Thyroid gland (tissue), 4 donors: ENCODE measurements around the gene HAVCR1. TPM values are rescaled to one million over a fixed set of nuclear protein-coding genes. Genes with fewer than 3 reads are reported as not detected.
"Not testable (repeated sequence)": the region's sequence is repeated elsewhere in the genome, so short reads cannot be mapped to it uniquely, and the experiment has no call there.

Experiments used
- DNase-seq, 2 donors: peaks; one replicate each; pipeline ENCODE4 v3.0.0-alpha.2; 2019
- H3K27ac ChIP-seq, 3 donors: fragments of 200-600 bp; sonication (generic); 1 replicate in 2 of 3; 2 replicates in 1 of 3; pipeline ENCODE4 v1.5.1; 2016 to 2019; ENCODE audit warnings: mild to moderate bottlenecking in 1 of 3, moderate library complexity in 1 of 3
- H3K27me3 ChIP-seq: fragments of 200-600 bp; sonication (generic); one replicate; pipeline ENCODE4 v1.5.1; 2019
- H3K36me3 ChIP-seq, 2 donors: fragments of 200-600 bp; sonication (generic); one replicate each; pipeline ENCODE4 v1.5.1; 2016 to 2019
- H3K4me1 ChIP-seq, 2 donors: fragments of 200-600 bp; sonication (generic); one replicate each; pipeline ENCODE4 v1.5.1; 2017 to 2019
- H3K4me3 ChIP-seq, 3 donors: fragments of 200-600 bp; sonication (generic); replicated peaks in 1 of 3; 1 replicate in 2 of 3; 2 replicates in 1 of 3; pipeline ENCODE4 v1.5.1; 2016; ENCODE audit warnings: mild to moderate bottlenecking in 1 of 3
- H3K9me3 ChIP-seq: fragments of 200-600 bp; sonication (generic); one replicate; pipeline ENCODE4 v1.5.1; 2017
- POLR2A ChIP-seq, 2 donors: fragments of 450-650 bp; IDR thresholded peaks; one replicate each; pipeline ENCODE4 v1.6.1; 2017; ENCODE audit warnings: antibody characterized with exemption in 2 of 2, mild to moderate bottlenecking in 2 of 2, moderate library complexity in 1 of 2
- WGBS, 2 donors: methylation state at CpG; one replicate each; pipeline ENCODE4 v1.1.5; 2017; 5-methylcytosine and 5-hydroxymethylcytosine counted together
- intact Hi-C: fragments of 100-400 bp; cut with DNase I; formaldehyde crosslinking; loops from one replicate; pipeline ENCODE4 v1.15.1; 2023
- total RNA-seq, 4 donors: library from RNA; depleted of rRNA; stranded (reverse); fragments of >200 nt; gene quantifications; one replicate each; pipeline ENCODE4 v1.2.3, GENCODE V29; 2016
- TF ChIP-seq, protein P1 (sequence below), 6 experiments: fragments of 200-600 bp in 3 of 6; fragments of 450-650 bp in 3 of 6; sonication (generic) in 3 of 6; IDR thresholded peaks; one replicate each; pipeline ENCODE4 v1.5.1; 2016 to 2019; ENCODE audit warnings: antibody characterized with exemption in 6 of 6, mild to moderate bottlenecking in 2 of 6, inconsistent platforms in 1 of 6, moderate library complexity in 1 of 6

HAVCR1 gene
- total RNA-seq, 4 donors from 2014 or later: 0.40 TPM; not detected in 3

DNA sequence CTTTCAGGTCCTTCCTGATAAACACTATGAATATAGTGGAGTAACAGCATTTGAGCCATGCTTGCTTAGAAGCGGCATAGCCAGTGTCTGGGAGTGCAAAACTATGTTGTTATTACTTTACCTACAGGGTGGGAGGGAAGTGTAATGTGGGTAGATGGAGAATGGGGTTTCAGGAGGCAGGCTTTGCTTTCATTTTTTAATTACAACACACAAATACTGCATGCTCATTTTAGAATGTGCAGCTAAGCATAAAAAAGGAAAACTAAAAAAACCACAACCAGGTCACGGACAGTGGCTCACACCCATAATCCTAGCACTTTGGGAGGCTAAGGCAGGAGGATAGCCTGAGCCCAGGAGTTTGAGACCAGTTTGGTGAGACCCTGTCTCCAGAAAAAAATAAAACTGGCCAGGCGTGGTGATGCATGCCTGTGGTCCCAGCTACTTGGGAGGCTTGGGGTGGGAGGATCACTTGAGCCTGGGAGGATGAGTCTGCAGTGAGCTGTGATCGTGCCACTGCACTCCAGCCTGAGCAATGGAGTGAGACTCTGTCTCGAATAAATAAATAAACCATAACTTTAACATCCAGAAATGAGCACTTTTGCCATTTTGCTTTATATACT is 20.2 kb downstream of the HAVCR1 start:
- 84 to 87% methylated on average over 5 of the region's 5 CpGs for WGBS, 2 donors
- Histone ChIP-seq H3K27ac (no peak overlapping the region), H3K9me3 (no peaks in the 10 kb centered on the region), H3K4me1 (no peaks in the 10 kb centered on the region), H3K36me3 (no peaks in the 10 kb centered on the region), H3K4me3 (no peak overlapping the region), H3K27me3 (no peaks in the 10 kb centered on the region)
- no peak for DNase-seq
- TF ChIP-seq POLR2A (IDR thresholded peaks at IDR 0.05): no peak
- TF ChIP-seq, protein P1, sequence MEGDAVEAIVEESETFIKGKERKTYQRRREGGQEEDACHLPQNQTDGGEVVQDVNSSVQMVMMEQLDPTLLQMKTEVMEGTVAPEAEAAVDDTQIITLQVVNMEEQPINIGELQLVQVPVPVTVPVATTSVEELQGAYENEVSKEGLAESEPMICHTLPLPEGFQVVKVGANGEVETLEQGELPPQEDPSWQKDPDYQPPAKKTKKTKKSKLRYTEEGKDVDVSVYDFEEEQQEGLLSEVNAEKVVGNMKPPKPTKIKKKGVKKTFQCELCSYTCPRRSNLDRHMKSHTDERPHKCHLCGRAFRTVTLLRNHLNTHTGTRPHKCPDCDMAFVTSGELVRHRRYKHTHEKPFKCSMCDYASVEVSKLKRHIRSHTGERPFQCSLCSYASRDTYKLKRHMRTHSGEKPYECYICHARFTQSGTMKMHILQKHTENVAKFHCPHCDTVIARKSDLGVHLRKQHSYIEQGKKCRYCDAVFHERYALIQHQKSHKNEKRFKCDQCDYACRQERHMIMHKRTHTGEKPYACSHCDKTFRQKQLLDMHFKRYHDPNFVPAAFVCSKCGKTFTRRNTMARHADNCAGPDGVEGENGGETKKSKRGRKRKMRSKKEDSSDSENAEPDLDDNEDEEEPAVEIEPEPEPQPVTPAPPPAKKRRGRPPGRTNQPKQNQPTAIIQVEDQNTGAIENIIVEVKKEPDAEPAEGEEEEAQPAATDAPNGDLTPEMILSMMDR (IDR thresholded peaks at IDR 0.05): no peak
- intact Hi-C loops: no loop called here

- H3K4me3 ChIP-seq, H3K36me3 ChIP-seq, H3K27me3 ChIP-seq, H3K4me1 ChIP-seq, H3K9me3 ChIP-seq, DNase-seq, intact Hi-C loops, H3K27ac ChIP-seq: not testable (repeated sequence)
- 63 to 66% methylated on average over 17 of the region's 17 CpGs for WGBS, 2 donors
Observed at GRCh38 chr5:157034106-157035072, 24.5 kb downstream of the HAVCR1 start.

DNA sequence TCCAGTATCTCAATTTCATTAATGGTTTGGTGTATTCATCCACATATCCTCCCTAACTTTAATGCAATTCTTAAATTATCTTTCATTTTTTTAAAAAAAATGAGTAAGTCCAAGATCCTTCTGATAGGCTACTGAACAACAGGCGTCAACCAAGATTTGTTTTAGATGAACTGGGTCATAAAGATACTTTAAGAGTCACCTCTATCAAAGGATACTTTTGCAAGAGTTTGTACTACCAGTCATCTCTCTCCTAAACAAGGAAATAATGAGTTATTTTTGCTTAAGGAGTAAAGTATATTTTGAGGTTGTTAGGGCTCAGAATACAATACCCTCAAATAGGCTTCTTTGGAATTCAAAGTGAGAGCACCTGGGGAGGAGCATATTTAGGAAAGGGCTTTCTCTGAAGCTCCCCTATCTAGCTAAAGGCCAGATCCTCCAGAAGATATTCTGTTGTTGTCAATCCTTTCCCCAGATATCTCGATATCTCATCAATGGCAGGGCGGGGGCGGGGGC is 25.8 kb downstream of the HAVCR1 start:
- intact Hi-C loops: no loop called here
- no peak for DNase-seq
- H3K4me1 ChIP-seq: no peaks in the 10 kb centered on the region
- no peak for TF ChIP-seq POLR2A (IDR thresholded peaks at IDR 0.05)
- TF ChIP-seq, protein P1 (IDR thresholded peaks at IDR 0.05): no peak
- no peaks in the 10 kb centered on the region for H3K9me3 ChIP-seq
- H3K27ac ChIP-seq: no peak overlapping the region
- H3K4me3 ChIP-seq: no peak overlapping the region
- WGBS, 2 donors: 85 to 88% methylated on average over 4 of the region's 4 CpGs
- no peaks in the 10 kb centered on the region for H3K27me3 ChIP-seq
- H3K36me3 ChIP-seq: no peaks in the 10 kb centered on the region

GRCh38 chr5:157030692-157031091 is 28.2 kb downstream of the HAVCR1 start:
- no peaks in the 10 kb centered on the region for H3K27me3 ChIP-seq
- H3K36me3 ChIP-seq: no peaks in the 10 kb centered on the region
- TF ChIP-seq, protein P1 (IDR thresholded peaks at IDR 0.05): no peak
- TF ChIP-seq POLR2A (IDR thresholded peaks at IDR 0.05): no peak
- H3K4me3 ChIP-seq: no peak overlapping the region
- WGBS, 2 donors: 84 to 87% methylated on average over 3 of the region's 3 CpGs
- H3K27ac ChIP-seq: no peak overlapping the region
- no peaks in the 10 kb centered on the region for H3K4me1 ChIP-seq
- intact Hi-C loops: no loop called here
- H3K9me3 ChIP-seq: no peaks in the 10 kb centered on the region
- no peak for DNase-seq

- Histone ChIP-seq H3K27ac (no peak overlapping the region), H3K27me3 (no peaks in the 10 kb centered on the region), H3K36me3 (no peaks in the 10 kb centered on the region), H3K4me1 (no peaks in the 10 kb centered on the region), H3K4me3 (no peak overlapping the region), H3K9me3 (no peaks in the 10 kb centered on the region)
- intact Hi-C loops: no loop called here
- TF ChIP-seq, protein P1 (IDR thresholded peaks at IDR 0.05): no peak
- no peak for TF ChIP-seq POLR2A (IDR thresholded peaks at IDR 0.05)
- WGBS, 2 donors: 72 to 80% methylated on average over 3 of the region's 3 CpGs
- no peak for DNase-seq
Observed at GRCh38 chr5:157029457-157029856, 29.5 kb downstream of the HAVCR1 start.

DNA sequence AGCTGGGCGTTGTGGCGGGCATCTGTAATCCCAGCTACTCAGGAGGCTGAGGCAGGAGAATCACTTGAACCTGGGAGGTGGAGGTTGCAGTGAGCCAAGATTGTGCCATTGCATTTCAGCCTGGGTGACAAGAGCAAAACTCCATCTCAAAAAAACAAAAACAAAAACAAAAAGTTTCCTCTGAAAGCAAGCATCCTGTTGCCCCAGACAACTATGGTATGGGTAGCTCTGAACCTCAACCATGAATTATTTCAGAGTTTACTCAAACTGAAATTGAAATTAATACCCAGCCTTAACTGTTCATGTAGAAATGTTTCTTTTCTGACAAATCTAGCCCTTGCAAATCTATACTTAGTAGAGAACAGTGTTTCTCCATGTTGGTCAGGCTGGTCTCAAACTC is 31.3 kb downstream of the HAVCR1 start:
- DNase-seq, intact Hi-C loops, H3K4me1 ChIP-seq, H3K27me3 ChIP-seq, H3K27ac ChIP-seq, H3K9me3 ChIP-seq, H3K36me3 ChIP-seq, H3K4me3 ChIP-seq: not testable (repeated sequence)
- WGBS, 2 donors: 96 to 97% methylated on average over 2 of the region's 2 CpGs
